ENCODE measurements around the gene RPS6KA2. TPM values are rescaled to one million over a fixed set of nuclear protein-coding genes. Genes with fewer than 3 reads are reported as not detected.

RPS6KA2 gene
- total RNA-seq, 4 donors from 2014 or later: 22.7 to 55.9 (median 40.6) TPM

DNA sequence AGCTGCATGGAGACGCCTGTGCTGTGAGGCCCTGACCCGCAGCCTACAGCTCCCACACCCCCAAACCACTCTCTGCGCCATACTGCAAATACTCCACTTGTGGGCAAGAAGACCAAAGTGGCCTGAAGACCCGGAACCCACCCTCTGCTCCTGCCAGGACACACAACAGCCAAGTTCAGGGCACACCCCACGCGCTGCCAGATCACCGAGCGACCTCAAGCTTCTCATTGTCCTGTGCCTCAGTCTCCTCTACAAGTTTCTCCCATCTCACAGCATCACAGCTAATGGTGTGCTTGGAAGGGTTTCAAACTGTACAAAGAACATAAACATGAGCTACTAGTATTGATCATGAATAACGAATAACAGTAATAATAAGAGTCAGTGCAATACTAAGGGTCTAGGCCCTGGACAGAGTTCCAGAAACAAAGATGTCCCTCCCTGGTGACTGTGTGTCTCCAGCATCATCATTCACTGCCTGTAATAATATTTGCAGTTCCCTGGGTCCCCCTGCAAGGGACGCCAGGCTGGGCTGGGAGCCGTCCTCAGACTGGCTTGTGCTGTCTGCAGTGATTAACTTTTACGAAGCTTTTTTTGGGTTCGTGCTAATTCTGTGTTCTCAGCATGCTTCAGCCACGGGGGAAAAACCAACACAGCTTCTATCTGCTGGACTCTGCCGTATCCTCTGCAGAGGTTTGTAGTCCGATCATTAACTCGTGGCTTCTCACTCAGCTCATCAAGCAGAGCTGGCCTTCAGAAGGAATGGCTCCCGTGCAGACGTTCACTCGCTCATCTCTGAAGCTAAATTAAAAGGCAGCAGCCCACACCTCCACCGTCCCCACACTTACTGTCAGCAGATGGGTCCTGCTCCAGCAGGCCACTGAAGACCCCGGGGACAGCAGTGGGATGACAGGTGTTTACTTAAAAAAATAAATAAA lies 162.7 kb downstream of the RPS6KA2 start:
- DNase-seq (ENCODE audit: low spot score in 2 of 2): peak in 1 of 2 donors; percentile 73
- H3K4me3 ChIP-seq (ENCODE audit: low read depth, poor library complexity, severe bottlenecking): no peak overlapping the region
- 89 to 91% methylated on average over 22 of the region's 22 CpGs for WGBS, 2 donors
- intact Hi-C loops (cut with DNase I; ENCODE audit: low total_unique reads): no loop called here
- TF ChIP-seq POLR2A (IDR thresholded peaks at IDR 0.05): no peak
- TF ChIP-seq, protein P1, sequence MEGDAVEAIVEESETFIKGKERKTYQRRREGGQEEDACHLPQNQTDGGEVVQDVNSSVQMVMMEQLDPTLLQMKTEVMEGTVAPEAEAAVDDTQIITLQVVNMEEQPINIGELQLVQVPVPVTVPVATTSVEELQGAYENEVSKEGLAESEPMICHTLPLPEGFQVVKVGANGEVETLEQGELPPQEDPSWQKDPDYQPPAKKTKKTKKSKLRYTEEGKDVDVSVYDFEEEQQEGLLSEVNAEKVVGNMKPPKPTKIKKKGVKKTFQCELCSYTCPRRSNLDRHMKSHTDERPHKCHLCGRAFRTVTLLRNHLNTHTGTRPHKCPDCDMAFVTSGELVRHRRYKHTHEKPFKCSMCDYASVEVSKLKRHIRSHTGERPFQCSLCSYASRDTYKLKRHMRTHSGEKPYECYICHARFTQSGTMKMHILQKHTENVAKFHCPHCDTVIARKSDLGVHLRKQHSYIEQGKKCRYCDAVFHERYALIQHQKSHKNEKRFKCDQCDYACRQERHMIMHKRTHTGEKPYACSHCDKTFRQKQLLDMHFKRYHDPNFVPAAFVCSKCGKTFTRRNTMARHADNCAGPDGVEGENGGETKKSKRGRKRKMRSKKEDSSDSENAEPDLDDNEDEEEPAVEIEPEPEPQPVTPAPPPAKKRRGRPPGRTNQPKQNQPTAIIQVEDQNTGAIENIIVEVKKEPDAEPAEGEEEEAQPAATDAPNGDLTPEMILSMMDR (IDR thresholded peaks at IDR 0.05): no peak

DNA sequence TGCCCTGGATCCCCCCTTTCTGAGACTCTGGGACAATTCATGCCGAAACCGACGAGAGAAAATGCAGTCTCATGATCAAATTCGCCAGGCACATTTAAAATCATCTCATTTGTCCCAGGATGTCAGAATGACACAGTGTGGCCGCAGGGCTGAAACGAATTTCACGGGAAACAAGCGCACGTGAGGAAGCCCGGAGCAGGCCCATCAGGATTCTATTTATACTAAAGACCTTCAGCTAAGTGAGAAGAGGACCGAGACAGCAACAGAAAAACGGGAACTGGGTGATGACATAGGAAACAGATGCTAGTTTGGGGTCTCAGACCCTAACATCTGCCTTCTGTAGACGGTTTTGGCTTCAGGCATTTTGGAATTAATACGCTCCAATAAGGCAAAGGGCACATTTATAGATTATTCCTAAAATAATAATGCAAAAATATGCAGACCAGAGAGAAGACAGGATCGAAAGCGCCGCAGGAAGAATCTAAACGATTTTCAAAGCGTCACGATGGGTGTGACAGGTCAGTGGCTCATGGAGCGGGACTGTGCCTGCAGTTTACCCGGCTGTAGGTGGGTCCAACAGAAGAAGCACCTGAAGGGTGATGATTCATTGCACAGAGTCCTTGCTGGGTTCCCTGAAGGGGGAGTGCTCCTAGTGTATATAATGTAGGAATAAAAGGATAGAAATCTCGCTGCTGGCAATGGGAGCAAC lies 163.5 kb downstream of the RPS6KA2 start:
- TF ChIP-seq, protein P1 (IDR thresholded peaks at IDR 0.05): no peak
- no peak for TF ChIP-seq POLR2A (IDR thresholded peaks at IDR 0.05)
- H3K4me3 ChIP-seq (ENCODE audit: low read depth, poor library complexity, severe bottlenecking): no peak overlapping the region
- intact Hi-C loops (cut with DNase I; ENCODE audit: low total_unique reads): no loop called here
- peak in 1 of 2 donors; percentile 76 for DNase-seq (ENCODE audit: low spot score in 2 of 2)
- 79 to 82% methylated on average over 23 of the region's 23 CpGs for WGBS, 2 donors

DNA sequence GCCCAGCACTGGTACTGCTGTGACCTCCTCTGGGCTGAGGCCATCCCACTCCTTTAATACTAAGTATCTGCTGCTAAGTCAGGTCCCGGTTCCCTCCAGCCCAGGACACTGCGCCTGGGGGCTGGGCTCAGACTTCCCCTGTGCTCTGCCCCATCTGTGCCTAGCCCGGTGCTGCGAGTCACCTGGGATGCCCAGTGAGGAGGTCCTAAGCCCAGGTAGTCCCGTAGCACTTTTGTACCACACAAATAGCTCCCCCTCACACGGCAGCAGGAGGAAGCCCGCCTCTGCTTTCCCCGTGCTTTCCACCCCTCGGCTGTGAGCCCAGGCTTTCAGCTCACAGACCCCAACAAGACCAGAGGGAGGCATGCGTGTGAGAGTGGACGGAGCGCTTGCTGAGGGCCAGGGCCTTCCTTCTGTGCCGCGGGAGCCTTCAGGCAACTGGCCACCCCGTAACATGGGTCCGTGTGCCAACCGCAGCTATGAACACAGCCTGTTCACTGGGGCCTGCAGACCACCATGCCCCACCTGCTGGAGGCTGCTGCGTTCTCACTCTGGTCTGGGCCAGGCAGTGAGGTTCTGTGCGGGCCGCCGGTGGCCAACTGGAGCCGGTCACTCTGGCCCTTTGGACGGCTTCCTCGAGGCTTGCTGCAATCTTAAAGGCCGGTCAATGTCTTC lies 164.5 kb downstream of the RPS6KA2 start:
- DNase-seq (ENCODE audit: low spot score in 2 of 2): peak in 1 of 2 donors; percentile 79
- 93 to 94% methylated on average over 25 of the region's 25 CpGs for WGBS, 2 donors
- H3K4me3 ChIP-seq (ENCODE audit: low read depth, poor library complexity, severe bottlenecking): no peak overlapping the region
- TF ChIP-seq, protein P1 (IDR thresholded peaks at IDR 0.05): no peak
- no peak for TF ChIP-seq POLR2A (IDR thresholded peaks at IDR 0.05)
- intact Hi-C loops (cut with DNase I; ENCODE audit: low total_unique reads): no loop called here

GRCh38 chr6:166461821-166462460 lies 165.1 kb downstream of the RPS6KA2 start:
- TF ChIP-seq POLR2A (IDR thresholded peaks at IDR 0.05): no peak
- no peak overlapping the region for H3K4me3 ChIP-seq (ENCODE audit: low read depth, poor library complexity, severe bottlenecking)
- no peak for DNase-seq (ENCODE audit: low spot score in 2 of 2)
- intact Hi-C loops (cut with DNase I; ENCODE audit: low total_unique reads): no loop called here
- 92 to 98% methylated on average over 9 of the region's 9 CpGs for WGBS, 2 donors

DNA sequence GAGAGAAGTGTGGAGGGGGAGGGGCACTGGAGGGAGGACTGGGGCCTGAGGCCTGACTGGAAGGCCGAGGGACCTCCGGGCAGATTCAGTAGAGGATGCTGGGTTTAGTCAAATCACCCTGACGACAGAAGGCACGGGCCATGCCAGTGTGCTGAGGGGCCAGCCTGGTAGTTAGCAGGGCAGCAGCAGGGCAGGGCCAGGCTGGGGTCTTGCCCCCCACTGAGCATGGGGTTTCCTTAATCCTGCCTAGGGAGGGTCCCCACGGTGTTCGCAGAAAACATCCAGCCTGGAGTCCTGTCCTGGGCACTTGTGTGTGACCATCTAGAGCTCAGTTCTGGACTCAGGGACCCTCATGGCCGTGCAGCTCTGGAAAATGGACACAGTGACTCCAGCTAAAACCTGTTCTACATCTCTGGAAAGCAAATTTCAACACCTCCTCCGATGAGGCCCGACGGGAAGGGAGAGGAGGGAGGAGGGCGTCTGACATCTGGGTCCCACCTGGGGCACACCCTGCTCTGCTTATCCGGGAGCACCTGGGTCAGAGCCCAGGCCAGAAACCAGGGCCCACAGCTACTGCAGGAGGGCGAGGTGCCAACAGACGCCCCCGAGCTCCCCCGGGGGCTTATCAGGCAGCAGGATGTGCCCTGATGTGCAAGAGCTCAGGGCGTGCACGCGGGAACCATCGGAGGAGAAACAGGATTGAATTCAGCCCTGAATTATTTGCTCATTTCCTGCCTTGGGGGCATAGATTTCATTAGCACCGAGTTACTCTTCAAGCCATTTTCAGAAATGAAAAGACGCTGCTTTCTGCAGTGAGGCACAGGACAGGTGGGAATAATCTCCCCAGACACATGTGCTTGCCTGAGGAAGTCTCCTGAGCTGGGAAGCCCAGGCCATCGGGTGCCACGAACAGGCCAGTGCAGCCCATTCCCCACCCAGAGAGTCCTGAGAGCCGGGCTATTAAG lies 166.3 kb downstream of the RPS6KA2 start:
- intact Hi-C loops (cut with DNase I; ENCODE audit: low total_unique reads): no loop called here
- DNase-seq (ENCODE audit: low spot score in 2 of 2): no peak
- TF ChIP-seq POLR2A (IDR thresholded peaks at IDR 0.05): no peak
- TF ChIP-seq, protein P1 (IDR thresholded peaks at IDR 0.05): no peak
- 35 to 41% methylated on average over 25 of the region's 25 CpGs for WGBS, 2 donors
- no peak overlapping the region for H3K4me3 ChIP-seq (ENCODE audit: low read depth, poor library complexity, severe bottlenecking)
